NCI-H2029 treated with DMSO at 0.1 percent for 48 hours (cell line): Measurements from ENCODE around the gene CYP3A4.
"Not testable (repeated sequence)": the region's sequence is repeated elsewhere in the genome, so short reads cannot be mapped to it uniquely, and the experiment has no call there.

ENCODE experiments used
- DNase-seq: peaks from one replicate; lab custom pipeline; 2025; lab: John Stamatoyannopoulos, UW

CYP3A4 gene

GRCh38 chr7:99792967-99793366 is 9.0 kb upstream of the CYP3A4 start:
- no peak for DNase-seq

GRCh38 chr7:99791667-99792369 is 7.8 kb upstream of the CYP3A4 start:
- DNase-seq, result no peak

GRCh38 chr7:99791021-99791420 is 7.0 kb upstream of the CYP3A4 start:
- no peak for DNase-seq

GRCh38 chr7:99790407-99790806 is 6.4 kb upstream of the CYP3A4 start:
- no peak for DNase-seq

- no peak for DNase-seq
Observed at GRCh38 chr7:99789441-99790070, 5.6 kb upstream of the CYP3A4 start.

- no peak for DNase-seq
Observed at GRCh38 chr7:99788554-99788953, 4.6 kb upstream of the CYP3A4 start.

- DNase-seq, result no peak
Observed at GRCh38 chr7:99786726-99787335, 2.8 kb upstream of the CYP3A4 start.

- DNase-seq, result not testable (repeated sequence)
Observed at GRCh38 chr7:99785654-99786053, 1.7 kb upstream of the CYP3A4 start.

- DNase-seq, result no peak
Observed at GRCh38 chr7:99782012-99782953, 1.7 kb downstream of the CYP3A4 start.

- DNase-seq, result no peak
Observed at GRCh38 chr7:99780588-99780987, 3.4 kb downstream of the CYP3A4 start.

GRCh38 chr7:99779949-99780348 is 4.0 kb downstream of the CYP3A4 start:
- no peak for DNase-seq

- no peak for DNase-seq
Observed at GRCh38 chr7:99778880-99779279, 5.1 kb downstream of the CYP3A4 start.

- not testable (repeated sequence) for DNase-seq
Observed at GRCh38 chr7:99773395-99773794, 10.6 kb downstream of the CYP3A4 start.

- no peak for DNase-seq
Observed at GRCh38 chr7:99772565-99772964, 11.4 kb downstream of the CYP3A4 start.

GRCh38 chr7:99769494-99769893 is 14.5 kb downstream of the CYP3A4 start:
- not testable (repeated sequence) for DNase-seq

GRCh38 chr7:99768471-99768870 is 15.5 kb downstream of the CYP3A4 start:
- no peak for DNase-seq

GRCh38 chr7:99767662-99768061 is 16.3 kb downstream of the CYP3A4 start:
- no peak for DNase-seq

- DNase-seq, result no peak
Observed at GRCh38 chr7:99766484-99767099, 17.4 kb downstream of the CYP3A4 start.

- no peak for DNase-seq
Observed at GRCh38 chr7:99764478-99764877, 19.5 kb downstream of the CYP3A4 start.

GRCh38 chr7:99762680-99763327 is 21.2 kb downstream of the CYP3A4 start:
- no peak for DNase-seq

GRCh38 chr7:99755085-99755484 is 28.9 kb downstream of the CYP3A4 start:
- no peak for DNase-seq
